Liver (tissue), 9 donors: Measurements from ENCODE around the gene ADRM1. TPM values are rescaled to one million over a fixed set of nuclear protein-coding genes. Genes with fewer than 3 reads are reported as not detected.

Source experiments
- DNase-seq: peaks from one replicate; pipeline ENCODE4 v3.0.0-alpha.2; 2017; ENCODE audit warnings: low spot score
- H3K27ac ChIP-seq, 2 donors: one replicate each; pipeline ENCODE4 v1.7.0; 2013; ENCODE audit warnings: inconsistent platforms in 2 of 2, low read length in 2 of 2, control low read depth in 1 of 2, low read depth in 1 of 2, mild to moderate bottlenecking in 1 of 2
- H3K27me3 ChIP-seq, 4 donors: one replicate each; pipeline versions ENCODE4 v1.6.1 to v1.7.0; 2013; ENCODE audit warnings: low read length in 3 of 4, inconsistent platforms in 1 of 4, mild to moderate bottlenecking in 1 of 4, moderate library complexity in 1 of 4; ENCODE audit not compliant: control insufficient read depth in 4 of 4, insufficient read depth in 4 of 4
- H3K36me3 ChIP-seq, 4 donors: one replicate each; pipeline versions ENCODE4 v1.6.1 to v1.7.0; 2013; ENCODE audit warnings: low read length in 3 of 4, mild to moderate bottlenecking in 3 of 4, low read depth in 1 of 4, moderate library complexity in 1 of 4; ENCODE audit not compliant: control insufficient read depth in 4 of 4, insufficient read depth in 3 of 4
- H3K4me1 ChIP-seq, 4 donors: one replicate each; pipeline versions ENCODE4 v1.6.1 to v1.7.0; 2013; ENCODE audit warnings: low read length in 3 of 4, mild to moderate bottlenecking in 3 of 4, moderate library complexity in 1 of 4; ENCODE audit not compliant: control insufficient read depth in 4 of 4, insufficient read depth in 4 of 4
- H3K4me3 ChIP-seq, 3 donors: one replicate each; pipeline versions ENCODE4 v1.6.1 to v1.7.0; 2013; ENCODE audit warnings: low read length in 3 of 3, control low read depth in 1 of 3, low read depth in 1 of 3, mild to moderate bottlenecking in 1 of 3
- H3K9ac ChIP-seq, 2 donors: one replicate each; pipeline ENCODE4 v1.7.0; 2013; ENCODE audit warnings: low read length in 2 of 2, mild to moderate bottlenecking in 2 of 2, moderate library complexity in 2 of 2, control low read depth in 1 of 2, low read depth in 1 of 2
- H3K9me3 ChIP-seq, 4 donors: one replicate each; pipeline versions ENCODE4 v1.6.1 to v1.7.0; 2013; ENCODE audit warnings: low read length in 3 of 4; ENCODE audit not compliant: control insufficient read depth in 4 of 4
- ATF3 ChIP-seq: IDR thresholded peaks from 2 replicates; pipeline ENCODE4 v1.6.1; 2016; ENCODE audit warnings: antibody characterized with exemption
- EGR1 ChIP-seq, 2 donors: IDR thresholded peaks; 2 replicates each; pipeline ENCODE4 v1.6.1; 2016 to 2018; ENCODE audit warnings: antibody characterized with exemption in 2 of 2, low read depth in 2 of 2
- FOXA1 ChIP-seq: IDR thresholded peaks from 2 replicates; pipeline ENCODE4 v1.6.1; 2016; ENCODE audit warnings: antibody characterized with exemption
- FOXA2 ChIP-seq: IDR thresholded peaks from 2 replicates; pipeline ENCODE4 v1.6.1; 2016; ENCODE audit warnings: antibody characterized with exemption
- GABPA ChIP-seq, 2 donors: IDR thresholded peaks in 1 of 2; conservative IDR thresholded peaks in 1 of 2; 2 replicates each; pipeline ENCODE4 v1.6.1; 2016; ENCODE audit warnings: antibody characterized with exemption in 2 of 2, mild to moderate bottlenecking in 1 of 2, moderate library complexity in 1 of 2
- HNF4A ChIP-seq, 2 donors: conservative IDR thresholded peaks; 2 replicates each; pipeline ENCODE4 v1.6.1; 2016; ENCODE audit warnings: antibody characterized with exemption in 2 of 2, mild to moderate bottlenecking in 2 of 2
- HNF4G ChIP-seq: IDR thresholded peaks from 2 replicates; pipeline ENCODE4 v1.6.1; 2016; ENCODE audit warnings: antibody characterized with exemption
- JUND ChIP-seq, 2 donors: IDR thresholded peaks; 2 replicates each; pipeline ENCODE4 v1.6.1; 2016; ENCODE audit warnings: antibody characterized with exemption in 2 of 2
- NR2F2 ChIP-seq: IDR thresholded peaks from 2 replicates; pipeline ENCODE4 v1.6.1; 2016; ENCODE audit warnings: antibody characterized with exemption
- RAD21 ChIP-seq, 2 donors: IDR thresholded peaks; 2 replicates each; pipeline ENCODE4 v1.6.1; 2016; ENCODE audit warnings: antibody characterized with exemption in 2 of 2, mild to moderate bottlenecking in 2 of 2
- REST ChIP-seq: IDR thresholded peaks from 2 replicates; pipeline ENCODE4 v1.6.1; 2016; ENCODE audit warnings: antibody characterized with exemption, mild to moderate bottlenecking
- RXRA ChIP-seq, 2 donors: IDR thresholded peaks; 2 replicates each; pipeline ENCODE4 v1.6.1; 2017 to 2018; ENCODE audit warnings: antibody characterized with exemption in 2 of 2, mild to moderate bottlenecking in 1 of 2
- SP1 ChIP-seq: IDR thresholded peaks from 2 replicates; pipeline ENCODE4 v1.6.1; 2018; ENCODE audit warnings: antibody characterized with exemption, mild to moderate bottlenecking
- TAF1 ChIP-seq: conservative IDR thresholded peaks from 2 replicates; pipeline ENCODE4 v1.6.1; 2016; ENCODE audit warnings: antibody characterized with exemption, mild to moderate bottlenecking
- YY1 ChIP-seq: IDR thresholded peaks from 2 replicates; pipeline ENCODE4 v1.6.1; 2016; ENCODE audit warnings: antibody characterized with exemption, mild to moderate bottlenecking
- WGBS: extraction: QIAGEN DNeasy Blood & Tissue Kit; methylation state at CpG from one replicate; pipeline ENCODE4 v1.1.7; 2013; 5-methylcytosine and 5-hydroxymethylcytosine counted together
- polyA plus RNA-seq, 2 donors: library from polyadenylated mRNA; stranded (reverse) in 1 of 2; unstranded in 1 of 2; fragments of 200-250 nt in 1 of 2; fragments of >200 nt in 1 of 2; fragmentation: Nextera tagmentation in 1 of 2; extraction: Ambion mirVana in 1 of 2; gene quantifications; one replicate each; pipeline versions ENCODE4 v1.2.1 to v1.2.3, GENCODE V29; 2013 to 2015
- total RNA-seq, 2 donors: library from RNA; depleted of rRNA; stranded (reverse); fragments of >200 nt; gene quantifications; one replicate each; pipeline ENCODE4 v1.2.3, GENCODE V29; 2014
- TF ChIP-seq, protein P1 (sequence below): IDR thresholded peaks from 2 replicates; pipeline ENCODE4 v1.6.1; 2016; ENCODE audit warnings: antibody characterized with exemption
- TF ChIP-seq, protein P2 (sequence below): fragments of 150-350 bp; IDR thresholded peaks from 2 replicates; pipeline ENCODE4 v1.5.1; 2017; ENCODE audit warnings: improper control_type of control experiment, low read depth, low read length; ENCODE audit not compliant: missing input control
- TF ChIP-seq, protein P3 (sequence below): IDR thresholded peaks from 2 replicates; pipeline ENCODE4 v1.6.1; 2016; ENCODE audit warnings: antibody characterized with exemption
- donor health status: healthy.
- donor health status: healthy.
- donor health status: healthy.
- donor health status: healthy.
- donor health status: healthy.

ADRM1 gene
- total and polyA plus RNA-seq, 4 donors: 45.3 to 91.0 (median 77.3) TPM

- no peaks in the 10 kb centered on the region for H3K4me1 ChIP-seq
- H3K36me3 ChIP-seq: peaks cover 0 to 60% (median 18%) of the 10 kb centered on the region in 4 donors
- no peak overlapping the region for H3K9ac ChIP-seq
- TF ChIP-seq RAD21 (IDR thresholded peaks at IDR 0.05): no peak
- no peak for TF ChIP-seq YY1
- no peak for TF ChIP-seq RXRA (IDR thresholded peaks at IDR 0.05)
- TF ChIP-seq REST: no peak
- TF ChIP-seq, protein P1, sequence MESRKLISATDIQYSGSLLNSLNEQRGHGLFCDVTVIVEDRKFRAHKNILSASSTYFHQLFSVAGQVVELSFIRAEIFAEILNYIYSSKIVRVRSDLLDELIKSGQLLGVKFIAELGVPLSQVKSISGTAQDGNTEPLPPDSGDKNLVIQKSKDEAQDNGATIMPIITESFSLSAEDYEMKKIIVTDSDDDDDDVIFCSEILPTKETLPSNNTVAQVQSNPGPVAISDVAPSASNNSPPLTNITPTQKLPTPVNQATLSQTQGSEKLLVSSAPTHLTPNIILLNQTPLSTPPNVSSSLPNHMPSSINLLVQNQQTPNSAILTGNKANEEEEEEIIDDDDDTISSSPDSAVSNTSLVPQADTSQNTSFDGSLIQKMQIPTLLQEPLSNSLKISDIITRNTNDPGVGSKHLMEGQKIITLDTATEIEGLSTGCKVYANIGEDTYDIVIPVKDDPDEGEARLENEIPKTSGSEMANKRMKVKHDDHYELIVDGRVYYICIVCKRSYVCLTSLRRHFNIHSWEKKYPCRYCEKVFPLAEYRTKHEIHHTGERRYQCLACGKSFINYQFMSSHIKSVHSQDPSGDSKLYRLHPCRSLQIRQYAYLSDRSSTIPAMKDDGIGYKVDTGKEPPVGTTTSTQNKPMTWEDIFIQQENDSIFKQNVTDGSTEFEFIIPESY: no peak
- TF ChIP-seq ATF3: no peak
- TF ChIP-seq NR2F2: no peak
- TF ChIP-seq, protein P2, sequence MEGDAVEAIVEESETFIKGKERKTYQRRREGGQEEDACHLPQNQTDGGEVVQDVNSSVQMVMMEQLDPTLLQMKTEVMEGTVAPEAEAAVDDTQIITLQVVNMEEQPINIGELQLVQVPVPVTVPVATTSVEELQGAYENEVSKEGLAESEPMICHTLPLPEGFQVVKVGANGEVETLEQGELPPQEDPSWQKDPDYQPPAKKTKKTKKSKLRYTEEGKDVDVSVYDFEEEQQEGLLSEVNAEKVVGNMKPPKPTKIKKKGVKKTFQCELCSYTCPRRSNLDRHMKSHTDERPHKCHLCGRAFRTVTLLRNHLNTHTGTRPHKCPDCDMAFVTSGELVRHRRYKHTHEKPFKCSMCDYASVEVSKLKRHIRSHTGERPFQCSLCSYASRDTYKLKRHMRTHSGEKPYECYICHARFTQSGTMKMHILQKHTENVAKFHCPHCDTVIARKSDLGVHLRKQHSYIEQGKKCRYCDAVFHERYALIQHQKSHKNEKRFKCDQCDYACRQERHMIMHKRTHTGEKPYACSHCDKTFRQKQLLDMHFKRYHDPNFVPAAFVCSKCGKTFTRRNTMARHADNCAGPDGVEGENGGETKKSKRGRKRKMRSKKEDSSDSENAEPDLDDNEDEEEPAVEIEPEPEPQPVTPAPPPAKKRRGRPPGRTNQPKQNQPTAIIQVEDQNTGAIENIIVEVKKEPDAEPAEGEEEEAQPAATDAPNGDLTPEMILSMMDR: no peak
- no peak for TF ChIP-seq HNF4G
- TF ChIP-seq TAF1: no peak
- TF ChIP-seq FOXA2: no peak
- no peak for TF ChIP-seq FOXA1
- TF ChIP-seq GABPA (IDR thresholded peaks at IDR 0.05 in 1 of 2, conservative IDR thresholded peaks at IDR 0.05 in 1 of 2): no peak
- no peak for TF ChIP-seq JUND (IDR thresholded peaks at IDR 0.05)
- TF ChIP-seq HNF4A (conservative IDR thresholded peaks at IDR 0.05): no peak
- no peak for TF ChIP-seq SP1
- TF ChIP-seq, protein P3, sequence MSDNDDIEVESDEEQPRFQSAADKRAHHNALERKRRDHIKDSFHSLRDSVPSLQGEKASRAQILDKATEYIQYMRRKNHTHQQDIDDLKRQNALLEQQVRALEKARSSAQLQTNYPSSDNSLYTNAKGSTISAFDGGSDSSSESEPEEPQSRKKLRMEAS: no peak
- TF ChIP-seq EGR1 (IDR thresholded peaks at IDR 0.05; ENCODE audit: low read depth in 2 of 2): no peak
- WGBS: 96% methylated on average over 19 of the region's 19 CpGs
- H3K27me3 ChIP-seq: no peaks in the 10 kb centered on the region
- DNase-seq: no peak
- no peaks in the 10 kb centered on the region for H3K9me3 ChIP-seq
- no peak overlapping the region for H3K27ac ChIP-seq
- H3K4me3 ChIP-seq: no peak overlapping the region
Measured at GRCh38 chr20:62331347-62331746, 28.6 kb downstream of the ADRM1 start.
